HG03159 (cell line): ENCODE data around the gene RNF14.
A peak's percentile ranks its signal among the peaks of the same experiment; 100 is the strongest.
"Not testable (repeated sequence)": the region's sequence is repeated elsewhere in the genome, so short reads cannot be mapped to it uniquely, and the experiment has no call there.

Experiments
- ATAC-seq: cut with Tn5 transposase; IDR thresholded peaks from one replicate; pipeline ENCODE4 v1.9.1; 2021; ENCODE audit warnings: mild to moderate bottlenecking, moderate library complexity; ENCODE audit not compliant: unreplicated experiment

RNF14 gene

DNA sequence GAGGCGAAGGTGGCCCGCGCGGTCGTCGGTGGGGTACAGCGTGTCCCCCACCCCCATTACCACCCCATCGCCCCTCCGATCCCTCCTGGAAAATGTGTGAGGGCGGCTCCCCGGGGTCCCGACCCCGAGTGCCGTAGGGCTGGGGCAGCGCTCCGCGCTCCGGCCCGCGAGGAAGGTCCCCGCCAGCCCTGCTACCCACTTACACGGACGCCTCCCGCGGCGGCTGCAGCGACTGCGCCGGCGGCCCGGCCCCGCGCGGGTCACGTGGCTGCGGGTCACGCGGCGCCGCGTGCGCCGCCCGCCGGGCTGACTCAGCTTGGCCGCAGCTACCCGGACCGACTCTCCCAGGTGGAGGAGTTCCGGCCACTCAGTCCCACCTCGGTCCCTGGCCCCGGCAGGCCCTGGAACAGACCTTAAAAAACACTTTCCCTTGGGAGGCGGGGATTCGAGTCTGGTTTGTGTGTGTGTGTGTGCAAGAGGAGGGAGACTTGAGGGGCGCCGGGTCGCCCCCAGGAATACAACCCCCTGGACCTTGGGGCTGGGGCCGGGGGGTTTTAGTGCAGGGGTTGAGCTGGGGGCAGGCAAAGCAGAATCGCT lies 44.0 kb downstream of the RNF14 start, which contains the start of gene GNPDA1:
Gene GNPDA1 (minus strand): TSS at position 236 of the 597 bp plus-strand sequence. CDS start 992 bp downstream, outside the sequence.
- peak; percentile 52 for ATAC-seq

DNA sequence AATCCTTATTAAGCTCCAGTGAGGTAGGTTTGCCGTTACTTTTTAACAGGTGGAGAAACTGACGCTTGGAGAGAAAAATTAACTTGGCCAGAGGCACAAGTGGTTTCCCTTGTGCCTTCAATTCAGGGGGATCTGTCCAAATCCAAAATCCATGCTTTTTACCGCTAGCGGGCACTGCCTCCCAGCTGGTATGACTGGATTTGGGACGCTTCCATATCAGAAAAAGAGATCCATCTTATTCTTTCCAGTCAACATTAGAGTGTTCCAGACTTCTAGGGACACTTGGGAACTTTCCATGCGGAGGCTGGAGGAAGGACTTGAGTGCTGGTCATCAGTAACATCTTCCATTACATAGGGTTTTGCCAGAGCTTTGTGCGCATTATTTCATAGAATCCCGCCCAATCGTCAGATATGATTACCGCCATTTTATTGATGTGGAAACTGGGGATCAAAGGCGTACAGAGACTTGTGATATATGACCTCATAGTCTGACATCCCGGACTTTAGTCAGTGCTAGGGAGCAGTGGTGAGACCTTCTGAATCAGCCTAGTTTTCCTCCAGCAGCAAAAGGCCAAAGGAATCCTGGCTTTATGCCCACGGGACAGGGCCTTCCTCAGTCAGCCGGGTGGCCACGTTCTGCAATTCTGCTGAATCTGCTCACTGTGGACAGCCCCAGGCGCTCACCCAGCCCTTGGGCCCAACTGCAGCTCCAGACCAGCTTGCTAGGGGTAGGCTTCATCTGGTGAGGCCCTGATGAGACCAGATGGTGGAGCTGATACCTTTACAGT lies 45.0 kb downstream of the RNF14 start:
- no peak for ATAC-seq

DNA sequence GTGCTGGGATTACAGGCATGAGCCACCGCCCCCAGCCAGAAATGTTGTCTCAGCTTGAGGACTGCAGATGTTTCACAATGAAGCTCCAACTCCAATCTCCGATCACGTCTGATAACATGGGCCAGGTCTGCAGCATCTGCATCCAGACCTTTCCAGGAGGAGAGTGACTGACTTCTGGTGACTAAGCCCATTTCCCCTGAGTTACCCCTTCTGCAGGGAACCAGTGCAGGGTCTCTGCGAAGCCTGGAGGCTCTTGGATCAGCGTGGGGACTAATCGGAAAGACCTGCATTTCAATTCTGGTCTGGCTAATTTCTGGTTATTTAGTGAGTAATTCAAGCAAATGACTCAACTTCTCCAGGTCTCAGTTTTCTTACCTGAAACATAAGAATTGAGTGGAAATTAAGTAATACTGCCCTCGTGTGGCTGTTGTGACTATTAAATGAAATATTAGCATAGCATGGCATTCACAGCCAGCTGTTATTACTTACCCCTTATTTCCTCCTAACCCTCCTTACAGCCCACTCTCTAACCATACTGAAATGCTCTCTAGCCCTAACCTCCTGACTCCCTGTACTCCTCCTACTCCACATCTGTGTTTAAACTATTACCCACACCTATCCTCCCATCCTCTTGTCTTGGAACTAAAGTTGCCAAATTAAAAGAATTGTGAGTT lies 46.1 kb downstream of the RNF14 start:
- ATAC-seq: peak; percentile 33

DNA sequence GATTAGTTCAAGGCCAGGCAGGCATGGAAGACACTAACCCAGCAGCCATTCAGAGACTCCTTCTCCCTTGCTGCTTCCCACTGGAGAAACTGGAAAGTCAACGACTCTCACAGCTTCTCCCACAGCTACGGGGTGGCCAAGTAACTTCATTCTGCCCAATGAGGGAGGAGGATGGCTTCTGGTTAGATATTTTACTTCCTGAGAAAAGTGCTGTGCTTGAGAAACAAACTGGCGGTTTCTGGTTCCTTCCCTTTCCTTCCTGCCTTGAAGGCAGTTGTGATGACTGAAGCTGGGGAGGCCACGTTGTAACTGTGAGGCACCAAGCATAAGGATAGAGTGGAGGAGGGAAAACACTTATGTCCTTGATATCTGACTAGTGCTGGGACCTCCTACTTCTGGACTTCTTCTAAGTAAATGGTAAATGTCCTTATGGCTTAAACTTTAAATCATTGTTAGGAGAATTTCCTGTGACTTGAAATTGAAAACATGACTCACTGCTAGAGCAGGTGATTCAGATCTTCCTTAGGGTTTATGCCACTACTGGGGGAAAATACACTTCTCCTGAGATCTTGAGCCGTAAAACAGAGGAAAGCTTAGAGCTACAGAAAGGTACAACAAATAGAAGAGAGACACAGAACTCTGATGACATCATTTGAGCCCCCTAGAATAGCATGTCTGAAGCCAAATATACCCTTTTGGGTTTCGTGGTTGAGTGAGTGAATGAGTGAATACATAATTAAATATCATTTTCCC lies 47.1 kb downstream of the RNF14 start:
- ATAC-seq: peak; percentile 24

DNA sequence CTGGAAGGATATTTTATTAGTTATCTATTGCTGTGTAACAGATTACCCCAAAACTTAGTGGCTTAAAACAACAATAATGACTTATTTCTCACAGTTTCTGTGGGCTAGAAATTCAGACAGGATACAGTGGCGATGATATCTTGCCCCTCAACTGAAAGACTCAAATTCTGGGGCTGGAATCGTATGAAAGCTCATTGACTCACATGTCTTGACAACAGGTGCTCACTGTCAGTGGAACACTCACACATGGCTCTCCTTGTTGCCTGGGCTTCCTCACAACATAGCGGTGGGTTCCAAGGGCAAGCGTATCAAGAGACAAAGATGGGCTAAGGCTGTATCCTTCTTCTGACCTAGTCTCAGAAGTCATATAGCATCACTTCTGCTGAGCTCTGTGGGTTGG lies 47.7 kb downstream of the RNF14 start:
- peak; percentile 46 for ATAC-seq

DNA sequence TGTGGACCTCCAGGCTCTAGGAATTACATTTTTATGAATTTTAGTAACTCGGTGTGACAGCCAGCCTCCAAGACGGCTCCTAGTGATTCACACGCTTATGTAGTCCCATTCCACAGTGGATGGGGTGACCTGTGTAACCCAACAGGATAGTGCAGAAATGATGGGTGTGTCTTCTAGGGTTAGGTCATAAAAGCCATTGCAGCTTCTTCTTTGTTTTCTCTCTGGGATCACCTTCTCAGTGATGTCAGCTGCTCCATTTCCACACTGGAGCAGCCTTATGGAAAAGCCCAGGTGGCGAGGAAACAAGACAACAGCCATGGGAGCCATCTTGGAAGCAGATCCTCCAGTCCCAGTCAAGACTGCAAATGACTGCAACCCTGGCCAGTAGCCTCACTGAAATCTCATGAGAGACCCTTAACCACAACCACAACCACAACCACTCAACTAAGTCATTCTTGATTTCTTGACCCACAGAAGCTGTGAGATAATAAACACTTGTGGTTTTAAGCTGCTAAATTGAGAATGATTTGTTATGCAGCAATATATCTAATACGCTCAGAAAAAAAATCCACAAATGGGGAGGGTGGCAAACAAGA lies 49.0 kb downstream of the RNF14 start:
- ATAC-seq: peak; percentile 35

DNA sequence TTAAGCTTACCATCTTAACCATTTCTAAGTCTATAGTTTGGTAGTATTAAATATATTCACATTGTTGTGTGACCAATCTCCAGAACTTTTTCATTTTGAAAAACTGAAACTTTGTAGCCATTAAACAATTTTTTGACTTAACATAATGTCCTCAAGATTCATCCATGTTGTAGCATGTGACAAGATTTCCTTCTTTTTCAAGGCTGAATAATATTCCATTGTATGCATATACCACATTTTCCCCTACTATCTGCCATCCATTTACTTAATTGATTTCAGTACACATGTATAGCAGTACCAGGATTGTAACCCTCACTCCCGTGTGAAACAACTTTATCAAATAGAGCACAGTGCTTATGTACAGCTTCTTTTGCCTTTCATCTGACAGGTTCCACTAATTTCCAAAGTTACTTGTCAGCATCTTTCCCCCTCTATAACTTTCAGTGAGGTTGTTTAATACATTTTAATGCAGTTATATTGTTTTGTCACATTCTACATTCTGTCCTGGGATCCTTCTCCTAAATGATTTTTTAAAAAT lies 51.3 kb downstream of the RNF14 start:
- ATAC-seq: no peak

DNA sequence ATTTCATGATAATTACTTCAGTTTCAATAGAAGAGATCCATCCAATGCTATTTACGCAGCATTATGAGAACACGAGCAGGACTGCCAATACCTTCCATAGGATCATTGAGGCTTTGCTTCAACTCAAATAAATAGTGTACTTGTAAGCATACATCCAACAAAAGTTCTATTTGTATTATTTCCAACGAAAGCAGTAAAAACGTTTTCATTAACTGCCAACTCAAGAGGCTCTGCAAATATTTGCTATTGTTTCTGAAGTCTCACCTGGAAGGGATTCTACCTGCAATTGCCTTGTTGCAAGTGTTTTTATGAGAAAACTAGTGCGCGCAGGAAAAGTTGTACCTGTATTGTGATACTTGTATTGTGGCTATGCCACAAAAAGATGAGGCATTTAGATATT lies 54.9 kb downstream of the RNF14 start:
- ATAC-seq: no peak

DNA sequence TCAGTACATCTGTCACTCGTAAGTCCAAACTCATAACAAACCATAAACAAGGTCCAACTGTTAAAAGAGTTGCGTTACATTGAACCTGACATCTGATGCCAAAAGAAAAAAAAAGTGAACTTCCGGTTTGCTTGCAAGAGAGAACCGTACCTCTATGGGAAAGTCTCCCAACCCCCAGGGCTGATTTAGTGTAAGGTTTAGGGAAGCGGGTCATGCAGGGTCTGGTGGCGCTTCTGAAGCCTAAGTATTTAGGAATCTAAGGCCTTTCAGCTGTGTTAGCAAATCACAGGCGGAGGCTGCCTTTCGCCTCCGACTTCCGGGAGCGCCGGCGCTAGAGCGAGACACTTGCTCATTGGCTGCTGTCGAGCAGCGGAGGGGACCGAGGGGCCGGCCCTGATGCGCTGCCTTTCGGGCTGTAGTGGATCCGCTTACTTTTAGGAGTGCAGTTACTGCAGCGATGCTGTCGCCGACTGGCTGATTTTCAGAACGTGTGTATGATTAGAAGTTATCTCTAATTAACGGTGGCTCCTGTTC lies 55.9 kb downstream of the RNF14 start:
- peak; percentile 99 for ATAC-seq

DNA sequence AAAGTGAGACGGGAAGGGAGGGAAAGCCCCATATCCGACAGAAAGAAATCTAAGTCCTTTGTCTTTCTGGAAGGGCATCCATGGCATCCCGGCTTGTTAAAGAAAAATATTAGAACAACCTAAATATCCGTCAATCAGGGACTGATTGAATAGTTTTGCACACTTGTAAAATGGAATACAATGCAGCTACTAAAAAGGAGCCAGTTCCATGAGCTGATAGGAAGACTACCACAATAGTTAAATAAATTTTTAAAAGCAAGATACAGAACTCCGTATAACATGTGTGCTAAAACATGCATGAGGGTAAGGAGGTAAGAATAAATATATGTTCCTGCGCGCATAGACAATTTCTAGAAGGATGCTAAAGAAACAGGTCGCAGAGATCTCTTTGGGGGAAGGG lies 56.7 kb downstream of the RNF14 start:
- ATAC-seq: no peak

DNA sequence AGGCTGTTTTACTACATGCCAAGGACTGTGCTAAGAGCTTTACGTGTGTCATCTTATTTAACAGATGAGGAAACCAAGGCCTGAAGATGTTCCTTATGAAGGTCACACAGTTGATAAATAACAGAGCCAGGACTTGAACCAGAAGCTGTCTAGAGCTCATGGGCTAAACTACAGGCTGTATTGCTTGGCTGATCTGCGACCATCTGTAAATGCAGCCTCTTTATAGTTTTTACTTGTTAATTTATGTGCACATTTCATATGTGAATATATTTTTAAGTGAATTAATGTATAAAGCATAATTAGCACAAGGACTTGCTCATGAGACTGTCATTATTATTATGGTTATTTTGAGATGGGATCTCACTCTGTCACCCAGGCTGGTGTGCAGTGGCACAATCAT lies 63.2 kb downstream of the RNF14 start:
- ATAC-seq: no peak

DNA sequence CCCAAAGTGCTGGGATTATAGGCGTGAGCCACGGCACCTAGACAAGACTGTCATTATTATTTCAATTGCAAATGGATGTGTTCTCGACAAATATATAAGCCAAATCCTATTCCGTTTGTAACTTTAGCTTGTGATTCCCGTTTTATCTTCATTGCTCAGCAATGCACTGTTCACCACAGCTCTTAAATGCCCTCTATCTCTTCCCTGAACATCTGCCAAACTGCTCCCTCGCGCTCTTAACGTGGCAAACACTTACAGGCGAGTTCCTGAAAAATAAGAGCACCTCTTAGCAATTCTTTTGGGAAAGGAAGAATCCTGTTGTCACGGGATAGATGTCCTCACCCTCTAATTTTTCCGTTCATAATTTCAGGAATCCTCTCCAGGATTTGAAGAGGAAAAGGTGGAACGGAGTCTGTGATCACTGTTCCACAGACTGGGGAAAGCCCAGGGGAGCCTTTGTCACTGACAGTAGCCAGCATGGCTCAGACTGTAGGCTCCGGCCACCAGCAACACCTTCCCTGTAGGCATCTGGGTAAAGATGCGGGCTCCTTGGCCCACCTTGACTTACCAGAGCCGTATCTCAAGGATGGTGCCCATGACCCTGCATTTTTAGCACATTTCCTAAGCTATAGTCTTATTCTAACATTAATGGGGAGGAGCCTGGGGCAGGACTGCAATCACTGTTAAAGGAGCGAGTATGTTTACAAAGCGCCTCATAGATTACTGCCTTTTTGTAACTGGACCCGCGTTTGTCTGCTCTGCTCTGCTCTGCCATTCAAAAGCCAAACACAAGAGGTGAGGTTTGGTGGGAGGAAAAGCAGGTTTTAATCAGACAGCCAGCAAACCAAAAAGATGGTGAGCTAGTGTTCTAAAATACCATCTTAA lies 64.1 kb downstream of the RNF14 start:
- no peak for ATAC-seq

DNA sequence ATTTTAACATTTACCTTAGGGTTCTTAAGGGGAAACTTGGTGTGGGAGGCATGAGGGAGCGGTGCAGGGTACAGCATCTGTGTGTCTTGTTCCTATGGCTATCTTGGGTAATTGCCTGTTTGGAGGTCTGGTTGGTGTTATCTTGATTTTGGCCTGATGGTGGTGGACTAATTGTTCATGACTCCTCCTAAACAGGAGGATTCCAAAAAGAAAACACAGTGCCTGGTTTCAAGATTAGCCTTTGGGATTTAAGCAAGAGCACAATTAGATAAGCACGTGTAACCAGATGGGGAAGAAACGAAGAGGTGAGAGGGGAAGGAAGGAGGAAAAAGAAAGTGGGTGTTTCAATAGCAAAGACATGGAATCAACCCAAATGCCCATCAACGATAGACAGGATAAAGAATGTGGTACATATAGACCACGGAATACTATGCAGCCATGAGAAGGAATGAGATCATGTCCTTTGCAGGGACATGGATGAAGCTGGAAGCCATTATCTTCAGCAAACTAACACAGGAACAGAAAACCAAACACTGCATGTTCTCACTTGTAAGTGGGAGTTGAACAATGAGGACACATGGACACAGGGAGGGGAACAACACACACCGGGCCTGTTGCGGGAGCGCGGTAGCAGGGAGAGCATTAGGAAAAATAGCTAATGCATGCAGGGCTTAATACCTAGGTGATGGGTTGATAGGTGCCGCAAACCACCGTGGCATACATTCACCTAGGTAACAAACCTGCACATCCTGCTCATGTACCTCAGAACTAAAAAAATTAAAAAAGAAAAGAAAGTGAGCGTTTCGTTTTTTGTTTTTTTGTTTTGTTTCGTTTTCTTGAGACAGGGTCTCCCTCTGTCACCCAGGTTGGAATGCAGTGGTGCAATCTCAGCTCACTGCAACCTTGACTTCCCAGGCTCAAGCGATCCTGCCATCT lies 65.0 kb downstream of the RNF14 start:
- ATAC-seq: not testable (repeated sequence)

DNA sequence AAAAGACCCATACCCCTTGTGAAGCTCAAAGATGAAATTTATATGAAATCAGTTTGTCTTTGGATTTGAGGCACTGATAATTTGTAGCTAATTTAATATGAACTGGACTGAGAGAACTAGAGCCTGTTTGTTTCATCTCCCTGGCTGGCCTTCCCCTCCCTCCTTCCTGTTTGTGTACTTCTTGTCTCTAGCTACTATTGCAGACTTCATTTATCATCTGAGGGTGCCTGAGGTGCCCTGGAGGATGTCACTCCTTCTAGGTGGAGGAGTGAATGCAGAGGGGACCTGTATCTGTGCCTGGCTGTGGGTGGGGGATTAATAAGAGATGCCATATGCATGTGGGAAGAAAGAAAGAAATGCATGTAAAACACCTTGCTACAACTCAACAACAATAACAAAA lies 66.1 kb downstream of the RNF14 start:
- ATAC-seq: no peak

DNA sequence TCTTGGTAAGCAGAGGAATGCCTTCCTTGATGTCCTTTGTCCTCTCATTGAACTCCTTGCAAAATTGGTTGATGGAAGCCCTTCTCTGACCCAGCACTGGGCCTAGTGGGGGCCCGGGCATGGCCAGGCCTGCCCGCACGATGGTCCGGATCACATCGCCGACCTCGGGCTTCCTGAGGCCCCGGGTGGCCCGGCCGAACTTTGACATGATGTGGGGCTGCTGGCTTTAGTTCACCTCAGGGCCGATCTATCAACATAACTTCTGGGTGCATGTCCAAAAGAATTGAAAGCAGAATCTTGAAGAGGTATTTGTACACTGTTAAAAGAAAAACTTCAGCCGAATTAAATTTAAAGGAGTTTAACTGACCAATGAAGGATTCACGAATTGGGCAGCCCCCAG lies 68.0 kb downstream of the RNF14 start:
- ATAC-seq: no peak

DNA sequence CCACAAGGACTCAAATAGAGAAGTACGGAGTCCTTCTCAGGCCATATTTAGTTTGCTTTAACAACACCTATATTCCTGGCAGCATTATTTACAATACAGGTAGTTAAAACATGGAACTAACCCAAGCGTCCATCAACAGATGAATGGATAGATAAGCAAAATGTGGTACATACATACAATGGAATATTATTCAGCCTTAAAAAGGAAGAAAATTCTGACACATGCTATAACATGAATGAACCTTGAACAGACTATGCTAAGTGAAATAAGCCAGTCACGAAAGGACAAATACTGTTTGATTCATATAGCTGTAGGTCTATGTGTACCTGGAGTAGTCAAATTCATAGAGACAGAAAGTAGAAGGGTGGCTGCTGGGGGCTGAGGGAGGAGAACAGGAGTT lies 68.7 kb downstream of the RNF14 start:
- ATAC-seq: not testable (repeated sequence)

DNA sequence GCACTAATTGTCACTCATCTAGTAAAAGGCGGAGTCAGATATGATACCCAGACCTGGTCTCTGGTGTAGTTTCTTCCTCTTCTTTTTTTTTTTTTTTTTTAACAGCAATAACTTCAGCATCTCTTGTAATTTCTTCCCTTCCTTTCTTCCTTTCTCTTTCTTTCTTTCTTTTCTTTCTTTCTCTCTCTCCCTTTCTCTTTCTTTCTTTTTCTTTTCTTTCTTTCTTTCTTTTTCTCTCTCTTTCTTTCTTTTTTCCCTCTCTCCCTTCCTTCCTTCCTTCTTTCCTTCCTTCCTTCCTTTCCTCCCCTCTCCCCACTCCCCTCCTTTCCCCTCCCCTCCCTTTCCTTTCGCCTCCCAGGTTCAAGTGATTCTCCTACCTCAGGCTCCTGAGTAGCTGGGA lies 69.8 kb downstream of the RNF14 start:
- no peak for ATAC-seq
